B cell (primary cell): ENCODE data around the gene RAP1GAP2. TPM values are rescaled to one million over a fixed set of nuclear protein-coding genes. Genes with fewer than 3 reads are reported as not detected.

Experiments used
- ATAC-seq: fragments of 200-7000 bp; cut with Tn5 transposase; one replicate; pipeline ENCODE4 v1.10.0; 2021; ENCODE audit warnings: low read depth, mild to moderate bottlenecking, moderate number of reproducible peaks, moderate library complexity
- CTCF ChIA-PET: fragments of 350-600 bp; sonication (Branson Sonifier 250); formaldehyde crosslinking; loops from one replicate; lab custom pipeline; 2021; ENCODE audit warnings: antibody characterized with exemption, inconsistent platforms; lab: Charles Lee
- POLR2A ChIA-PET: fragments of 350-600 bp; sonication (Branson Sonifier 250); formaldehyde crosslinking; loops from one replicate; lab custom pipeline; 2021; ENCODE audit warnings: antibody characterized with exemption; lab: Charles Lee
- DNase-seq: peaks from one replicate; pipeline ENCODE4 v3.0.0; 2013
- H2AFZ ChIP-seq: 2 replicates; pipeline ENCODE4 v1.6.1; 2012; ENCODE audit warnings: mild to moderate bottlenecking, low read depth, low read length; ENCODE audit not compliant: insufficient read depth, poor library complexity, severe bottlenecking
- H3K27ac ChIP-seq, 2 donors: 1 replicate in 1 of 2; 2 replicates in 1 of 2; pipeline ENCODE4 v1.5.1; 2012 to 2013; ENCODE audit warnings: low read length in 2 of 2, mild to moderate bottlenecking in 2 of 2, moderate library complexity in 1 of 2
- H3K27me3 ChIP-seq, 4 experiments: fragments of 200-600 bp in 1 of 4; sonication (generic) in 1 of 4; replicated peaks in 1 of 4; 1 replicate in 2 of 4; 2 replicates in 2 of 4; pipeline versions ENCODE4 v1.6.1 to v1.7.0; 2013 to 2016; ENCODE audit warnings: low read length in 3 of 4, mild to moderate bottlenecking in 2 of 4, mixed read lengths in 1 of 4, moderate library complexity in 1 of 4; ENCODE audit not compliant: insufficient read depth in 4 of 4, control insufficient read depth in 3 of 4; ENCODE audit errors: control extremely low read depth in 1 of 4
- H3K36me3 ChIP-seq, 2 experiments: replicated peaks in 1 of 2; 1 replicate in 1 of 2; 2 replicates in 1 of 2; pipeline versions ENCODE4 v1.6.1 to v1.7.1; 2013; ENCODE audit warnings: low read length in 1 of 2; ENCODE audit not compliant: insufficient read depth in 2 of 2, control insufficient read depth in 1 of 2; ENCODE audit errors: control extremely low read depth in 1 of 2, extremely low read depth in 1 of 2
- H3K4me1 ChIP-seq, 2 donors: fragments of 200-600 bp in 1 of 2; sonication (generic) in 1 of 2; 1 replicate in 1 of 2; 2 replicates in 1 of 2; pipeline versions ENCODE4 v1.5.1 to v1.6.1; 2013 to 2017; ENCODE audit warnings: low read length in 2 of 2; ENCODE audit not compliant: control insufficient read depth in 2 of 2, insufficient read depth in 2 of 2
- H3K4me2 ChIP-seq: replicated peaks from 2 replicates; pipeline ENCODE3; 2012; ENCODE audit warnings: mild to moderate bottlenecking, low read depth, low read length; ENCODE audit not compliant: poor library complexity, severe bottlenecking
- H3K4me3 ChIP-seq, 5 experiments: fragments of 200-600 bp in 1 of 5; sonication (generic) in 1 of 5; 1 replicate in 3 of 5; 2 replicates in 2 of 5; pipeline versions ENCODE4 v1.5.1 to v1.7.0; 2011 to 2016; ENCODE audit warnings: low read length in 4 of 5, mild to moderate bottlenecking in 4 of 5, low read depth in 2 of 5, control low read depth in 1 of 5, moderate library complexity in 1 of 5; ENCODE audit not compliant: insufficient read depth in 1 of 5; ENCODE audit errors: control extremely low read depth in 1 of 5, extremely low read depth in 1 of 5
- H3K79me2 ChIP-seq: fragments of 200-600 bp; sonication (generic); one replicate; pipeline ENCODE4 v1.6.0; 2016; ENCODE audit warnings: low read length; ENCODE audit not compliant: control insufficient read depth, insufficient read depth
- H3K9ac ChIP-seq: fragments of 200-600 bp; sonication (generic); 2 replicates; pipeline ENCODE4 v1.6.1; 2017; ENCODE audit warnings: mild to moderate bottlenecking, low read length, moderate library complexity
- H3K9me3 ChIP-seq, 3 donors: one replicate each; pipeline versions ENCODE4 v1.6.1 to v1.7.1; 2013; ENCODE audit warnings: low read length in 2 of 3; ENCODE audit not compliant: control insufficient read depth in 2 of 3, insufficient read depth in 1 of 3; ENCODE audit errors: control extremely low read depth in 1 of 3
- H4K20me1 ChIP-seq: 2 replicates; pipeline ENCODE4 v1.6.0; 2012; ENCODE audit warnings: mild to moderate bottlenecking, low read length; ENCODE audit not compliant: insufficient read depth, control insufficient read depth, poor library complexity, severe bottlenecking
- H3K27ac Mint-ChIP-seq: one replicate; pipeline ENCODE4 v1.8.0; 2021; ENCODE audit warnings: mixed read lengths
- H3K27me3 Mint-ChIP-seq: one replicate; pipeline ENCODE4 v1.8.0; 2021; ENCODE audit warnings: mixed read lengths
- H3K4me1 Mint-ChIP-seq: one replicate; pipeline ENCODE4 v1.8.0; 2021; ENCODE audit warnings: mixed read lengths
- H3K4me3 Mint-ChIP-seq: one replicate; pipeline ENCODE4 v1.8.0; 2021; ENCODE audit warnings: mixed read lengths
- H3K9me3 Mint-ChIP-seq: one replicate; pipeline ENCODE4 v1.8.0; 2022; ENCODE audit warnings: mixed read lengths; ENCODE audit not compliant: insufficient read depth
- CTCF ChIP-seq: fragments of 200-600 bp; IDR thresholded peaks from one replicate; pipeline ENCODE4 v1.8.0; 2022; ENCODE audit warnings: antibody characterized with exemption, mild to moderate bottlenecking
- EZH2 ChIP-seq: IDR thresholded peaks from 2 replicates; pipeline ENCODE4 v1.6.1; 2012; ENCODE audit warnings: borderline replicate concordance, low read depth, mild to moderate bottlenecking, moderate library complexity, low read length; ENCODE audit not compliant: insufficient read depth, poor library complexity, severe bottlenecking
- WGBS: methylation state at CpG from one replicate; pipeline ENCODE4 v1.1.5; 2013; ENCODE audit warnings: missing lambda C conversion rate; ENCODE audit not compliant: insufficient coverage; 5-methylcytosine and 5-hydroxymethylcytosine counted together
- intact Hi-C: fragments of 100-400 bp; cut with micrococcal nuclease; formaldehyde crosslinking; loops from one replicate; pipeline ENCODE4 v1.10.0; 2022
- polyA plus RNA-seq: library from polyadenylated mRNA; depleted of rRNA; stranded (reverse); fragments of >200 nt; gene quantifications from 2 replicates; pipeline ENCODE4 v1.2.3, GENCODE V29; 2012
- total RNA-seq, 2 donors: library from RNA; stranded (reverse); fragments of 120-200 nt in 1 of 2; gene quantifications; 1 replicate in 1 of 2; 2 replicates in 1 of 2; pipeline versions ENCODE4 v1.2.3 to v1.2.4, GENCODE V29; 2013 to 2022

RAP1GAP2 gene
- total and polyA plus RNA-seq, 2 donors (not counting 1 experiment from before 2014, with no cell fraction given) = 14.9 to 16.4 TPM

DNA sequence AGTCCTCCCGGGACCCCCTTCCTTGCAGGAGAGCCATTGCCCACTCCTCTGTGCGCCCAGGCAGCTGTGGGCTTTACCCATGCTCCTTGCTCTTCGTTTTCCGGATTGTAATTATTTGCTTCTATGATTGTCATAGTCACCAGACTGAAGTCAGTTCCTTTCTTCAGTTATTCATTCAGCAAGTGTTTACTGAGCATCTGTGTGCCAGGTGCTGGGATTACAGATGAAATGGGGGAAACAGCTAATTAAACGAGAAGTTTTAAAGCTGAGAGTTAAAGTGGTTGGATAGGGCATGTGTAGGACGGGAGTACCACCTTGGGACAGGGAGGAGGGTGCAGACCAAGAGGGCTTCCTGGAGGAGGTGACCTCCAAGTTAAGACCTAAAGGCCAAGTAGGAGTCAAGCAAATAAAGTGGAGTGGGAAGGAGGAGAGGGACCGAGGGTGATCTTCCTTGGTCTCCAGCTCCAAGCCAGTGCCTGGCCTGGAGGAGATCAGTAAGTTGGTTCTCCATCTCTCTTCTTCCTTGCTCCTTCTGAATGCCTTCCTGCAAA lies 140.6 kb downstream of the RAP1GAP2 start:
- 87% methylated on average over 6 of the region's 7 CpGs for WGBS
- Histone ChIP-seq H4K20me1 (peaks cover 5% of the 10 kb centered on the region), H3K27ac (no peak overlapping the region), H3K9me3 (no peaks in the 10 kb centered on the region), H2AFZ (no peak overlapping the region), H3K27me3 (peaks cover 0 to 26% (median 3%) of the 10 kb centered on the region in 4 experiments), H3K9ac (no peak overlapping the region), H3K4me3 (no peak overlapping the region), H3K36me3 (peaks cover 0 to 4% of the 10 kb centered on the region in 2 experiments), H3K4me2 (no peak overlapping the region), H3K4me1 (peaks cover 18 to 27% of the 10 kb centered on the region in 2 donors), H3K79me2 (peaks cover 5% of the 10 kb centered on the region)
- DNase-seq (no peak), ATAC-seq (no peak)
- Mint-ChIP-seq H3K27ac (no peak overlapping the region), H3K4me3 (no peak overlapping the region), H3K4me1 (peaks cover 18% of the 10 kb centered on the region), H3K27me3 (peaks cover 17% of the 10 kb centered on the region), H3K9me3 (no peaks in the 10 kb centered on the region)
- intact Hi-C loops = no loop called here
- ChIA-PET POLR2A (no interaction called here), CTCF (interaction anchor here (0.8 to 1.3 kb wide), 2 partner anchors 72 to 150 kb away, joined by 3 read pairs; no protein-coding TSS in a partner anchor)
- TF ChIP-seq CTCF (no peak), EZH2 (no peak)

GRCh38 chr17:2937331-2938003 lies 141.2 kb downstream of the RAP1GAP2 start:
- Histone ChIP-seq H2AFZ (no peak overlapping the region), H3K9me3 (no peaks in the 10 kb centered on the region), H3K27ac (no peak overlapping the region), H3K4me3 (no peak overlapping the region), H3K9ac (no peak overlapping the region), H3K4me1 (peaks cover 14 to 22% of the 10 kb centered on the region in 2 donors), H4K20me1 (peaks cover 5% of the 10 kb centered on the region), H3K36me3 (peaks cover 0 to 4% of the 10 kb centered on the region in 2 experiments), H3K4me2 (no peak overlapping the region), H3K79me2 (peaks cover 5% of the 10 kb centered on the region), H3K27me3 (peaks cover 0 to 26% (median 3%) of the 10 kb centered on the region in 4 experiments)
- WGBS = 72% methylated on average over 6 of the region's 10 CpGs
- Mint-ChIP-seq H3K9me3 (no peaks in the 10 kb centered on the region), H3K27me3 (peaks cover 17% of the 10 kb centered on the region), H3K27ac (no peak overlapping the region), H3K4me1 (peaks cover 14% of the 10 kb centered on the region), H3K4me3 (no peak overlapping the region)
- no peak for ATAC-seq
- ChIA-PET CTCF (interaction anchor here (0.8 to 1.3 kb wide), 2 partner anchors 71 to 151 kb away, joined by 3 read pairs; no protein-coding TSS in a partner anchor), POLR2A (no interaction called here)
- TF ChIP-seq CTCF = no peak
- no peak for TF ChIP-seq EZH2
- DNase-seq = no peak
- intact Hi-C loops = no loop called here
